AG09309 (cell line): ENCODE results near the gene NACA2.

Experiments
- DNase-seq: peaks from one replicate; pipeline ENCODE4 v3.0.0-alpha.2; 2010; ENCODE audit warnings: low read depth
- H3K4me3 ChIP-seq: 2 replicates; pipeline ENCODE4 v1.5.1; 2011; ENCODE audit warnings: mild to moderate bottlenecking, low read depth, low read length, moderate library complexity; ENCODE audit not compliant: control insufficient read depth
- TF ChIP-seq, protein P1 (sequence below): IDR thresholded peaks from 2 replicates; pipeline ENCODE4 v1.5.1; 2011; ENCODE audit warnings: mild to moderate bottlenecking, low read depth, low read length, inconsistent platforms; ENCODE audit not compliant: insufficient read depth, control insufficient read depth; ENCODE audit errors: missing control alignments

The NACA2 gene

DNA sequence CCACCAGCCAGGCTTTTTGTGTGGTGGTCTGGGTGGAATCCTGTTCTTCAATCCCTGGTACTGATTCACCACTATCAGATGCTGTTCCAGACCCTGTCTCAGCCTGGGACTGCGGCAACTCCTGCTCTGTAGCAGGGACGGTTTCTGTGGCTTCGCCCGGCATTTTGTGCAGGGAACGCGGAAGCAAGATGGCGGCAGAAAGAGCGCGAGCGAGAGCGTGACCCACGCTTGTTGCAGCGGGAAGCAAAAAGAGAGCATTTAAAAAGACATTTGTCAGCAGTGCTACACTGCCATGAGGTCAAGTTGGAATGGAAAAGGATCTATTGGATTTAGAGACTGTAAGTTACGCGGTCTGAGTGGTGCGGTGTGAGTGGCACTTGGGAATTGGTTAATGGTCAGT, at the start of gene NACA2:
TSS of gene NACA2 (minus strand) at position 202 of the 400 bp plus-strand sequence. CDS start at position 163, 39 bp downstream.
- no peak for DNase-seq

DNA sequence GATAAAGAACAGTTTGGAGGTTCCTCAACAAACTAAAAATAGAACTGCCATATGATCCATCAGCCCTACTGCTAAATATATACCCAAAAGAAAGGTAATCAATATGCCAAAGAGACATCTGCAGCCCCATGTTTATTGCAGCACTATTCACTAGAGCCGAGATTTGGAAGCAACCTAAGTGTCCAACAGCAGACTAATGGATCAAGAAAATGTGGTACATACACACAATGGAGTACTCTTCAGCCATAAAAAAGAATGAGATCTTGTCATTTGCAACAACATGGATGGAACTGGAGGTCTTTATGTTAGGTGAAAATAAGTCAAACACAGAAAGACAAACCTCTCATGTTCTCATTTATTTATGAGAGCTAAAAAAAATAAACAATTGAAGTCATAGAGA, 48.8 kb upstream of the NACA2 start:
- no peak for DNase-seq
- H3K4me3 ChIP-seq = no peak overlapping the region
- TF ChIP-seq, protein P1, sequence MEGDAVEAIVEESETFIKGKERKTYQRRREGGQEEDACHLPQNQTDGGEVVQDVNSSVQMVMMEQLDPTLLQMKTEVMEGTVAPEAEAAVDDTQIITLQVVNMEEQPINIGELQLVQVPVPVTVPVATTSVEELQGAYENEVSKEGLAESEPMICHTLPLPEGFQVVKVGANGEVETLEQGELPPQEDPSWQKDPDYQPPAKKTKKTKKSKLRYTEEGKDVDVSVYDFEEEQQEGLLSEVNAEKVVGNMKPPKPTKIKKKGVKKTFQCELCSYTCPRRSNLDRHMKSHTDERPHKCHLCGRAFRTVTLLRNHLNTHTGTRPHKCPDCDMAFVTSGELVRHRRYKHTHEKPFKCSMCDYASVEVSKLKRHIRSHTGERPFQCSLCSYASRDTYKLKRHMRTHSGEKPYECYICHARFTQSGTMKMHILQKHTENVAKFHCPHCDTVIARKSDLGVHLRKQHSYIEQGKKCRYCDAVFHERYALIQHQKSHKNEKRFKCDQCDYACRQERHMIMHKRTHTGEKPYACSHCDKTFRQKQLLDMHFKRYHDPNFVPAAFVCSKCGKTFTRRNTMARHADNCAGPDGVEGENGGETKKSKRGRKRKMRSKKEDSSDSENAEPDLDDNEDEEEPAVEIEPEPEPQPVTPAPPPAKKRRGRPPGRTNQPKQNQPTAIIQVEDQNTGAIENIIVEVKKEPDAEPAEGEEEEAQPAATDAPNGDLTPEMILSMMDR = no peak

More for the DNA sequence above, at the start of gene NACA2:
- no peak within 1 kb of the TSS for H3K4me3 ChIP-seq
- TF ChIP-seq, protein P1 = no peak

DNA sequence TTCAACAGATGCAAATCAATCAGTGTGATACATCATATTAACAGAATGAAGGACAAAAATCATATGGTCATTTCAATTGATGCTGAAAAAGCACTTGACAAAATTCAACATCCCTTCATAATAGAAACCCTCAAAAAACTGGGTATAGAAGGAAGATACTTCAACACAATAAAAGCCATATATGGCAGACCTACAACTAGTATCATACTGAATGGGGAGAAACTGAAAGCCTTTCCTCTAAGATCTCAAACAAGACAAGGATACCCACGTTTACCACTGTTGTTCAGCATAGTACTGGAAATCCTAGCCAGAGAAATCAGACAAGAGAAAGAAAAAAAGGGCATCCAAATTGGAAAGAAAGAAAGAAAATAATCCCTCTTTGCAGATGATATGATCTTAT, 47.1 kb upstream of the NACA2 start:
- H3K4me3 ChIP-seq = no peak overlapping the region
- TF ChIP-seq, protein P1 = no peak
- DNase-seq = no peak

DNA sequence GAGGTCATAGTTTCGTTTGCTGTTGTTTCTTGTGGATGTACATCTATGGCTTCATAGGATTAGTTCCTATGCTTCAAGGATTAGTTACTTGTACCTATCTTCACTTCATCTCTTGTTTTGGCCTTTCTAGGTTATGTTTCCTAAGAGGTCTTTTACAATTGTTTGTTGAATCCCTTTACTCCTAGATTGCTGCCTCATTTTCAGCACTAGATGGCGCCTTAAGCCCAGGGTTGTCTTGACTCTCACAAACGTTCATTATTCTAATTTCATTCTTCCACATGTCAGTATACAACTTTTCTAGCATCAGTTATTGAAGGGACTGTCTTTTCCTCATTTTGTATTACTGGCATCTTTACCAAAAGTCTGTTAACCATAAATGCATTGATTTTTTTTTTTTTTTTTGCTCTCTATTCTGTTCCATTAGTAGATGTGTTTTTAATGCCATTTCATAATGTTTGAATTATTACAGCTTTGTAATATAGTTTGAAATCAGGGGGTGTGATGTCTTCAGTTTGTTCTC, 45.0 kb upstream of the NACA2 start:
- TF ChIP-seq, protein P1 = peak; percentile 81
- no peak for DNase-seq
- no peak overlapping the region for H3K4me3 ChIP-seq

DNA sequence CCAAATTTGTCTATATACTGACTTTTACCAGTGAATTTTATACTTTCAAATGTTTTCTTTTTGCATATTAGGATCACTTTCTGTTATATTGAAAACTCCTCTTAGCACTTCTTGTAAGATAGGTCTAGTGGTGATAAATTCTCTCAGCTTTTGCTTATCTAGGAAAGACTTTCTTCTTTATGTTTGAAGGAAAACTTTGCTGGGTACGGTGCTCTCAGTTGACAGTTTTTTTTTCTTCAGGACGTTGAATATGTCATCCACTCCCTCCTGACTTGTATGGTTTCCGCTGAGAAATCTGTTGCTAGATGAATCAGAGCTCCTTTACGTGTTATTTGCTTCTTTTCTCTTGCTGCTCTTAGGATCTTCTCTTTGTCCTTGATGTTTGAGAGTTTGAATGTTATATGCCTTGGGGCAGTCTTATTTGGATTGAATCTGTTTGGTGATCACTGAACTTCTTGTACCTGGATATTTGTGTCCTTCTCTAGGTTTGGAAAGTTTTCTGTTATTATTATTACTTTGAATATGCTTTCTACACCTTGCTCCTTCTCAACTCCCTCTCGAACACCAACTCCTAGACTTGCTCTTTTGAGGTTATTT, 44.0 kb upstream of the NACA2 start:
- TF ChIP-seq, protein P1 = no peak
- H3K4me3 ChIP-seq = no peak overlapping the region
- DNase-seq = no peak

GRCh38 chr17:61634011-61634539, 43.1 kb upstream of the NACA2 start:
- no peak for DNase-seq
- TF ChIP-seq, protein P1 = no peak
- no peak overlapping the region for H3K4me3 ChIP-seq
